Peyer's patch (tissue), 4 donors: ENCODE results near the gene DRC3.

ENCODE experiments used
- POLR2A ChIP-seq, 2 donors: fragments of 450-650 bp; IDR thresholded peaks; one replicate each; pipeline ENCODE4 v1.5.1; 2017; ENCODE audit warnings: antibody characterized with exemption in 2 of 2, mild to moderate bottlenecking in 2 of 2, moderate library complexity in 2 of 2
- TF ChIP-seq, protein P1 (sequence below), 6 experiments: fragments of 450-650 bp in 4 of 6; fragments of 200-600 bp in 2 of 6; sonication (generic) in 1 of 6; IDR thresholded peaks; one replicate each; pipeline ENCODE4 v1.5.1; 2017 to 2019; ENCODE audit warnings: antibody characterized with exemption in 6 of 6, mild to moderate bottlenecking in 3 of 6, moderate library complexity in 1 of 6

DNA sequence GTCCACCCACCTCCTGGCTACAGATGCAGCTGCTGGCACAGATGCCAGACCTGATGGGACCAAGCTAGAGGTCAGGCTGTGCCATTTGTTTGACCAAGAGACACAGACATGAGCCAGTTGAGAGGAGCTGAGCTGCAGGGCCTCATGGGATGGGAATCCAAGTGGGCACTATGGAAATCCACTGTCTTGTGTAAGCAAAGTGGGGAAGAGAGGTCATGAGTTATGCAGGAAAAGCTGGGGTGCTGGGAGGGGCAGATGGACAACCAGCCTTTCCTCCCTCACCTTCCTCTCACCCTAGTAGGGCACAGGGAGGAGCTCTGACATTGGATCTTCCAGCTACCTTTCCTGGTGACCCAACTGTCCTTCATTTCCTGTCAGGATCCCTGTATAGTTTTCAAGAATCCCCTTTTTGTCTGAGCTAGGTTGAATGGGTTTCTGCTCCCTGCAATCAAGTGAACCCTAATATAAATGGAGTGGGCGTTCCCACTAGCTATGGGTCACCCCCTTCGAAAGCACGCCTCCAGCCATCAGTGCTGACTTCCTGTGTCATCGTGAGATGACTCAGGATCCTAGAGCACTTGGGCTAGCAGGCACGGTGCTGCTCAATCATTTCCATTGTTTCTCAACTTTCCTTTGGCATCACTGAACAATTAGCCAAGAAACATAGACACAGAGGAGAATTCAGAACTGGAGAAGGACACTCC lies 52.7 kb downstream of the DRC3 start:
- no peak for TF ChIP-seq POLR2A (IDR thresholded peaks at IDR 0.05)
- TF ChIP-seq, protein P1, sequence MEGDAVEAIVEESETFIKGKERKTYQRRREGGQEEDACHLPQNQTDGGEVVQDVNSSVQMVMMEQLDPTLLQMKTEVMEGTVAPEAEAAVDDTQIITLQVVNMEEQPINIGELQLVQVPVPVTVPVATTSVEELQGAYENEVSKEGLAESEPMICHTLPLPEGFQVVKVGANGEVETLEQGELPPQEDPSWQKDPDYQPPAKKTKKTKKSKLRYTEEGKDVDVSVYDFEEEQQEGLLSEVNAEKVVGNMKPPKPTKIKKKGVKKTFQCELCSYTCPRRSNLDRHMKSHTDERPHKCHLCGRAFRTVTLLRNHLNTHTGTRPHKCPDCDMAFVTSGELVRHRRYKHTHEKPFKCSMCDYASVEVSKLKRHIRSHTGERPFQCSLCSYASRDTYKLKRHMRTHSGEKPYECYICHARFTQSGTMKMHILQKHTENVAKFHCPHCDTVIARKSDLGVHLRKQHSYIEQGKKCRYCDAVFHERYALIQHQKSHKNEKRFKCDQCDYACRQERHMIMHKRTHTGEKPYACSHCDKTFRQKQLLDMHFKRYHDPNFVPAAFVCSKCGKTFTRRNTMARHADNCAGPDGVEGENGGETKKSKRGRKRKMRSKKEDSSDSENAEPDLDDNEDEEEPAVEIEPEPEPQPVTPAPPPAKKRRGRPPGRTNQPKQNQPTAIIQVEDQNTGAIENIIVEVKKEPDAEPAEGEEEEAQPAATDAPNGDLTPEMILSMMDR (IDR thresholded peaks at IDR 0.05): no peak
